Measurements from ENCODE around the gene CAPG. TPM values are rescaled to one million over a fixed set of nuclear protein-coding genes. Genes with fewer than 3 reads are reported as not detected.

Gene CAPG
- total RNA-seq, 1 experiment from 2014 or later, result 1.4 TPM

GRCh38 chr2:85405201-85406059 is 4.7 kb downstream of the CAPG start:
- DNase-seq (ENCODE audit: low read depth in 1 of 2, low spot score in 2 of 2), result no peak
- no peak overlapping the region for H3K4me3 ChIP-seq
- no peak overlapping the region for H3K27ac ChIP-seq

GRCh38 chr2:85401844-85402243 is 8.3 kb downstream of the CAPG start:
- Histone ChIP-seq H3K9me3 (replicated peaks) (no peaks in the 10 kb centered on the region), H3K4me1 (replicated peaks) (no peaks in the 10 kb centered on the region), H3K27ac (no peak overlapping the region), H3K36me3 (no peaks in the 10 kb centered on the region), H3K27me3 (replicated peaks) (no peaks in the 10 kb centered on the region), H3K4me3 (no peak overlapping the region)
- no peak for DNase-seq (ENCODE audit: low read depth in 1 of 2, low spot score in 2 of 2)

More at GRCh38 chr2:85405201-85406059, 4.7 kb downstream of the CAPG start:
- H3K9me3 ChIP-seq (replicated peaks), result no peaks in the 10 kb centered on the region
- H3K36me3 ChIP-seq, result no peaks in the 10 kb centered on the region
- H3K4me1 ChIP-seq (replicated peaks), result no peaks in the 10 kb centered on the region; the same call in 1 of the 2 replicates
- H3K27me3 ChIP-seq (replicated peaks), result no peaks in the 10 kb centered on the region

GRCh38 chr2:85401464-85401805 is 8.7 kb downstream of the CAPG start:
- no peak for DNase-seq (ENCODE audit: low read depth in 1 of 2, low spot score in 2 of 2)
- Histone ChIP-seq H3K4me1 (replicated peaks) (no peaks in the 10 kb centered on the region), H3K27me3 (replicated peaks) (no peaks in the 10 kb centered on the region), H3K9me3 (replicated peaks) (no peaks in the 10 kb centered on the region), H3K4me3 (no peak overlapping the region), H3K27ac (no peak overlapping the region), H3K36me3 (no peaks in the 10 kb centered on the region)

- H3K27me3 ChIP-seq (replicated peaks), result no peaks in the 10 kb centered on the region
- no peak for DNase-seq (ENCODE audit: low read depth in 1 of 2, low spot score in 2 of 2)
- H3K4me3 ChIP-seq, result no peak overlapping the region
- H3K27ac ChIP-seq, result no peak overlapping the region
- H3K9me3 ChIP-seq (replicated peaks), result no peaks in the 10 kb centered on the region
- no peaks in the 10 kb centered on the region for H3K4me1 ChIP-seq (replicated peaks)
- no peaks in the 10 kb centered on the region for H3K36me3 ChIP-seq
Observed at GRCh38 chr2:85400541-85401463, 9.4 kb downstream of the CAPG start.

- Histone ChIP-seq H3K27ac (no peak overlapping the region), H3K9me3 (replicated peaks) (no peaks in the 10 kb centered on the region), H3K36me3 (no peaks in the 10 kb centered on the region), H3K4me1 (replicated peaks) (no peaks in the 10 kb centered on the region), H3K27me3 (replicated peaks) (no peaks in the 10 kb centered on the region), H3K4me3 (no peak overlapping the region)
- DNase-seq (ENCODE audit: low read depth in 1 of 2, low spot score in 2 of 2), result no peak
Observed at GRCh38 chr2:85400023-85400422, 10.1 kb downstream of the CAPG start.

GRCh38 chr2:85399183-85399455 is 11.0 kb downstream of the CAPG start:
- Histone ChIP-seq H3K9me3 (replicated peaks) (no peaks in the 10 kb centered on the region), H3K36me3 (peaks cover under 1% of the 10 kb centered on the region; the same call in 1 of the 2 replicates), H3K27me3 (replicated peaks) (no peaks in the 10 kb centered on the region), H3K4me1 (replicated peaks) (peaks cover 3% of the 10 kb centered on the region), H3K4me3 (no peak overlapping the region), H3K27ac (no peak overlapping the region)
- no peak for DNase-seq (ENCODE audit: low read depth in 1 of 2, low spot score in 2 of 2)

GRCh38 chr2:85398426-85399182 is 11.6 kb downstream of the CAPG start:
- no peaks in the 10 kb centered on the region for H3K9me3 ChIP-seq (replicated peaks)
- peaks cover 3% of the 10 kb centered on the region; the same call in 1 of the 2 replicates for H3K36me3 ChIP-seq
- no peak for DNase-seq (ENCODE audit: low read depth in 1 of 2, low spot score in 2 of 2)
- H3K4me3 ChIP-seq, result no peak overlapping the region
- H3K4me1 ChIP-seq (replicated peaks), result peaks cover 9% of the 10 kb centered on the region
- no peaks in the 10 kb centered on the region for H3K27me3 ChIP-seq (replicated peaks)
- no peak overlapping the region for H3K27ac ChIP-seq

- Histone ChIP-seq H3K36me3 (peaks cover 3% of the 10 kb centered on the region; the same call in 1 of the 2 replicates), H3K27me3 (replicated peaks) (no peaks in the 10 kb centered on the region), H3K9me3 (replicated peaks) (no peaks in the 10 kb centered on the region), H3K27ac (no peak overlapping the region), H3K4me3 (no peak overlapping the region), H3K4me1 (replicated peaks) (peaks cover 11% of the 10 kb centered on the region)
- DNase-seq (ENCODE audit: low read depth in 1 of 2, low spot score in 2 of 2), result no peak
Observed at GRCh38 chr2:85397925-85398331, 12.2 kb downstream of the CAPG start.

GRCh38 chr2:85396531-85397470 is 13.4 kb downstream of the CAPG start:
- Histone ChIP-seq H3K36me3 (peaks cover 3% of the 10 kb centered on the region; the same call in 1 of the 2 replicates), H3K27ac (no peak overlapping the region), H3K27me3 (replicated peaks) (no peaks in the 10 kb centered on the region), H3K4me1 (replicated peaks) (peaks cover 21% of the 10 kb centered on the region), H3K4me3 (no peak overlapping the region), H3K9me3 (replicated peaks) (no peaks in the 10 kb centered on the region)
- DNase-seq (ENCODE audit: low read depth in 1 of 2, low spot score in 2 of 2), result no peak

- Histone ChIP-seq H3K4me1 (replicated peaks) (peaks cover 21% of the 10 kb centered on the region), H3K36me3 (peaks cover 7% of the 10 kb centered on the region; the same call in 1 of the 2 replicates)
- DNase-seq (ENCODE audit: low read depth in 1 of 2, low spot score in 2 of 2), result no peak
Observed at GRCh38 chr2:85395912-85396475, 14.2 kb downstream of the CAPG start.

GRCh38 chr2:85394976-85395375 is 15.2 kb downstream of the CAPG start:
- Histone ChIP-seq H3K27me3 (replicated peaks) (no peaks in the 10 kb centered on the region), H3K4me3 (no peak overlapping the region), H3K4me1 (replicated peaks) (peaks cover 21% of the 10 kb centered on the region), H3K9me3 (replicated peaks) (no peaks in the 10 kb centered on the region), H3K36me3 (peaks cover 12% of the 10 kb centered on the region), H3K27ac (no peak overlapping the region)
- no peak for DNase-seq (ENCODE audit: low read depth in 1 of 2, low spot score in 2 of 2)

More at GRCh38 chr2:85395912-85396475, 14.2 kb downstream of the CAPG start:
- no peak overlapping the region for H3K27ac ChIP-seq
- H3K27me3 ChIP-seq (replicated peaks), result no peaks in the 10 kb centered on the region
- no peaks in the 10 kb centered on the region for H3K9me3 ChIP-seq (replicated peaks)
- no peak overlapping the region for H3K4me3 ChIP-seq

GRCh38 chr2:85394261-85394681 is 15.9 kb downstream of the CAPG start:
- Histone ChIP-seq H3K27me3 (replicated peaks) (no peaks in the 10 kb centered on the region), H3K9me3 (replicated peaks) (no peaks in the 10 kb centered on the region), H3K4me3 (no peak overlapping the region), H3K36me3 (peaks cover 17% of the 10 kb centered on the region), H3K4me1 (replicated peaks) (peaks cover 21% of the 10 kb centered on the region), H3K27ac (no peak overlapping the region)
- no peak for DNase-seq (ENCODE audit: low read depth in 1 of 2, low spot score in 2 of 2)
